ENCODE results near the gene LRTM1. TPM values are rescaled to one million over a fixed set of nuclear protein-coding genes. Genes with fewer than 3 reads are reported as not detected.

Gene LRTM1
- total RNA-seq, 2 donors from 2014 or later = 2.0 TPM; not detected in 1

- intact Hi-C loops (cut with DNase I) = no loop called here
- no peaks in the 10 kb centered on the region for H3K9me3 ChIP-seq
- no peak overlapping the region for H3K4me3 ChIP-seq
- TF ChIP-seq POLR2AphosphoS5 (IDR thresholded peaks at IDR 0.05) = no peak
- TF ChIP-seq CTCF (IDR thresholded peaks at IDR 0.05) = no peak
- TF ChIP-seq POLR2A (IDR thresholded peaks at IDR 0.05) = no peak
- no peaks in the 10 kb centered on the region for H3K27me3 ChIP-seq (replicated peaks; ENCODE audit: insufficient read depth)
- WGBS = 94% methylated on average over 5 of the region's 5 CpGs
- no peaks in the 10 kb centered on the region for H3K4me1 ChIP-seq (replicated peaks)
- no peaks in the 10 kb centered on the region for H3K36me3 ChIP-seq
- DNase-seq (ENCODE audit: low spot score) = no peak
- H3K27ac ChIP-seq = no peak overlapping the region
Measured at GRCh38 chr3:54876694-54877093, 51.2 kb downstream of the LRTM1 start.

DNA sequence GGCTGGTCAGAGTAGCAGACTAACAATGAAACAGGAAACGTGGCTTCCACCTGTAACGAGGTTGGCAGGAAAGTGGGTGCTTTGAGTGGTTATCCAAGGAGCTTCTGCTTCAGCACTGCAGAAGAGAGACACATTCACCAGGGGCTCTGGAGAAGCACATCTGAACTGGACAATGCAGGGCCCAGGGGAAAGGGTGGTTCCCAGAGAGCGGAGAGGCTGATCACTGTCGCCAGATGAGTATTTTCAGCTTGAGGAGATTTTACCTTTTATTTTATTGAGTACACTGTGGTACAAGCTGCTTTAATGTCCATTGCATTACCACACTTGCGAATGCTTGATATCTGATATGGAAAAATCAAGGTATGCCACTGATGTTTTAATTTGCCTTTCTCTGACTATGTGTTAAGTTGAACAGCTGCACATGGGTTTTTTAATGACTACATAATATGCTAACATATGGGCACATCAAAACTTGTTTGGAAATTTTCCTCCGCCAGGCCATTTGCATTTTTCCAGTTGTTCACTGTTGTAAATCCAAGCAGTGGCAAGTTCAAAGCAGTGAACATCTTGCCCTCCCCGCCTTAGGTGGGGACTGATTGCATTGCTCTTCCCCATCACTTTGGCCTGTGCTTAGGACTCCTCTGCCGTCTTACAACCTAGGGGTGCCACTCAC, 52.1 kb downstream of the LRTM1 start:
- no peak for TF ChIP-seq CTCF (IDR thresholded peaks at IDR 0.05)
- Histone ChIP-seq H3K4me3 (no peak overlapping the region), H3K27me3 (replicated peaks; ENCODE audit: insufficient read depth) (no peaks in the 10 kb centered on the region), H3K4me1 (replicated peaks) (no peaks in the 10 kb centered on the region), H3K27ac (no peak overlapping the region), H3K9me3 (no peaks in the 10 kb centered on the region), H3K36me3 (no peaks in the 10 kb centered on the region)
- no peak for DNase-seq (ENCODE audit: low spot score)
- 73% methylated on average over 8 of the region's 8 CpGs for WGBS
- intact Hi-C loops (cut with DNase I) = no loop called here

GRCh38 chr3:54874816-54875556, 52.9 kb downstream of the LRTM1 start:
- 76% methylated on average over 7 of the region's 7 CpGs for WGBS
- Histone ChIP-seq H3K27me3 (replicated peaks; ENCODE audit: insufficient read depth) (no peaks in the 10 kb centered on the region), H3K36me3 (no peaks in the 10 kb centered on the region), H3K4me3 (no peak overlapping the region), H3K4me1 (replicated peaks) (no peaks in the 10 kb centered on the region), H3K27ac (no peak overlapping the region), H3K9me3 (no peaks in the 10 kb centered on the region)
- TF ChIP-seq POLR2AphosphoS5 (IDR thresholded peaks at IDR 0.05) (no peak), POLR2A (IDR thresholded peaks at IDR 0.05) (no peak), CTCF (IDR thresholded peaks at IDR 0.05) (no peak)
- no peak for DNase-seq (ENCODE audit: low spot score)
- intact Hi-C loops (cut with DNase I) = loop anchor here (5.0 kb wide), 1 partner anchor 307 kb away; no protein-coding TSS in a partner anchor

GRCh38 chr3:54873059-54874010, 54.5 kb downstream of the LRTM1 start:
- H3K4me3 ChIP-seq = no peak overlapping the region
- intact Hi-C loops (cut with DNase I) = loop anchor here (5.0 kb wide), 1 partner anchor 309 kb away; no protein-coding TSS in a partner anchor
- H3K9me3 ChIP-seq = no peaks in the 10 kb centered on the region
- DNase-seq (ENCODE audit: low spot score) = no peak
- no peak overlapping the region for H3K27ac ChIP-seq
- whole genome bisulfite sequencing = 80% methylated on average over 8 of the region's 8 CpGs
- H3K27me3 ChIP-seq (replicated peaks; ENCODE audit: insufficient read depth) = no peaks in the 10 kb centered on the region
- no peaks in the 10 kb centered on the region for H3K4me1 ChIP-seq (replicated peaks)
- H3K36me3 ChIP-seq = no peaks in the 10 kb centered on the region
- no peak for TF ChIP-seq POLR2A (IDR thresholded peaks at IDR 0.05)
- TF ChIP-seq POLR2AphosphoS5 (IDR thresholded peaks at IDR 0.05) = no peak
- TF ChIP-seq CTCF (IDR thresholded peaks at IDR 0.05) = no peak
